Measurements from ENCODE around the gene LPCAT2.

GRCh38 chr16:55571191-55571897 is 62.5 kb downstream of the LPCAT2 start:
- TF ChIP-seq POLR2A (IDR thresholded peaks at IDR 0.05; ENCODE audit: extremely low read depth, insufficient read length) = no peak
- TF ChIP-seq CTCF (IDR thresholded peaks at IDR 0.05; ENCODE audit: low read depth, low read length) = no peak

All from NB4 (cell line).